HG03175 (cell line): ENCODE results near the gene SOX15.

Experiments
- ATAC-seq: cut with Tn5 transposase; IDR thresholded peaks from one replicate; pipeline ENCODE4 v1.9.1; 2021; ENCODE audit warnings: mild to moderate bottlenecking, moderate library complexity; ENCODE audit not compliant: unreplicated experiment

SOX15 gene

GRCh38 chr17:7559320-7560171 is 30.3 kb downstream of the SOX15 start:
- ATAC-seq = no peak

GRCh38 chr17:7558544-7559319 is 31.2 kb downstream of the SOX15 start, which contains the start of gene TNFSF13:
TNFSF13 (plus strand) TSS chr17:7558750; CDS start chr17:7559040, 290 bp downstream.
- ATAC-seq = no peak

GRCh38 chr17:7557775-7558543 is 31.9 kb downstream of the SOX15 start:
- peak; percentile 33 for ATAC-seq

- ATAC-seq = no peak
These were observed 32.6 kb downstream of the SOX15 start for GRCh38 chr17:7557147-7557764.

- ATAC-seq = no peak
These were observed 33.3 kb downstream of the SOX15 start for GRCh38 chr17:7556627-7557026.

- no peak for ATAC-seq
These were observed 34.5 kb downstream of the SOX15 start for GRCh38 chr17:7555320-7555948.

- no peak for ATAC-seq
These were observed 36.5 kb downstream of the SOX15 start for GRCh38 chr17:7553356-7553755.

- no peak for ATAC-seq
These were observed 37.3 kb downstream of the SOX15 start for GRCh38 chr17:7552621-7553051.

GRCh38 chr17:7551396-7551795 is 38.5 kb downstream of the SOX15 start:
- no peak for ATAC-seq

- ATAC-seq = no peak
These were observed 39.5 kb downstream of the SOX15 start for GRCh38 chr17:7550344-7550743.

GRCh38 chr17:7549401-7550055 is 40.4 kb downstream of the SOX15 start:
- peak; percentile 31 for ATAC-seq

GRCh38 chr17:7548585-7549400 is 41.1 kb downstream of the SOX15 start, which contains the start of gene TNFSF12:
TNFSF12 (plus strand) TSS chr17:7549058; CDS start chr17:7549154, 96 bp downstream.
- peak; percentile 40 for ATAC-seq

GRCh38 chr17:7544911-7545310 is 45.0 kb downstream of the SOX15 start:
- no peak for ATAC-seq

- ATAC-seq = no peak
These were observed 48.7 kb downstream of the SOX15 start for GRCh38 chr17:7541074-7541621.

GRCh38 chr17:7538891-7539545 is 50.9 kb downstream of the SOX15 start:
- ATAC-seq = no peak
